ENCODE data around the gene RAPH1.
A peak's percentile ranks its signal among the peaks of the same experiment; 100 is the strongest.

The RAPH1 gene

DNA sequence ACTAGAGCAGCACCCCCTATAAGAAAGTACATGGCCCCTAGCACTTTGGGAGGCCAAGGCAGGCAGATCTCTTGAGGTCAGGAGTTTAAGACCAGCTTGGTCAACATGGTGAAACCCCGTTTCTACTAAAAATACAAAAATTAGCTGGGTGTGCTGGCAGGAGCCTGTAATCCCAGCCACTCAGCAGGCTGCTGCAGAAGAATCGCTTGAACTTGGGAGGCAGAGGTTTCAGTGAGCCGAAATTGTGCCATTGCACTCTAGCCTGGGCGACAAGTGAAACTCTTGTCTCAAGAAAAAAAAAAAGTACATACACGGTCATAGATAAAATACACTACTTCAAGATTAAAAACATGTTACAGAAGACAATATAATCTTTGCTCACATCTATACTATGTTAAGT lies 63.8 kb downstream of the RAPH1 start:
- TF ChIP-seq, protein P1, sequence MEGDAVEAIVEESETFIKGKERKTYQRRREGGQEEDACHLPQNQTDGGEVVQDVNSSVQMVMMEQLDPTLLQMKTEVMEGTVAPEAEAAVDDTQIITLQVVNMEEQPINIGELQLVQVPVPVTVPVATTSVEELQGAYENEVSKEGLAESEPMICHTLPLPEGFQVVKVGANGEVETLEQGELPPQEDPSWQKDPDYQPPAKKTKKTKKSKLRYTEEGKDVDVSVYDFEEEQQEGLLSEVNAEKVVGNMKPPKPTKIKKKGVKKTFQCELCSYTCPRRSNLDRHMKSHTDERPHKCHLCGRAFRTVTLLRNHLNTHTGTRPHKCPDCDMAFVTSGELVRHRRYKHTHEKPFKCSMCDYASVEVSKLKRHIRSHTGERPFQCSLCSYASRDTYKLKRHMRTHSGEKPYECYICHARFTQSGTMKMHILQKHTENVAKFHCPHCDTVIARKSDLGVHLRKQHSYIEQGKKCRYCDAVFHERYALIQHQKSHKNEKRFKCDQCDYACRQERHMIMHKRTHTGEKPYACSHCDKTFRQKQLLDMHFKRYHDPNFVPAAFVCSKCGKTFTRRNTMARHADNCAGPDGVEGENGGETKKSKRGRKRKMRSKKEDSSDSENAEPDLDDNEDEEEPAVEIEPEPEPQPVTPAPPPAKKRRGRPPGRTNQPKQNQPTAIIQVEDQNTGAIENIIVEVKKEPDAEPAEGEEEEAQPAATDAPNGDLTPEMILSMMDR (IDR thresholded peaks at IDR 0.05; ENCODE audit: low read depth, low read length), result no peak
- no peak for DNase-seq (ENCODE audit: low read depth, low spot score)
- no peak overlapping the region for H3K4me3 ChIP-seq (ENCODE audit: low read depth, low read length)
- in situ Hi-C loops (cut with HindIII; ENCODE audit: low sequenced_read_pairs), result no loop called here

DNA sequence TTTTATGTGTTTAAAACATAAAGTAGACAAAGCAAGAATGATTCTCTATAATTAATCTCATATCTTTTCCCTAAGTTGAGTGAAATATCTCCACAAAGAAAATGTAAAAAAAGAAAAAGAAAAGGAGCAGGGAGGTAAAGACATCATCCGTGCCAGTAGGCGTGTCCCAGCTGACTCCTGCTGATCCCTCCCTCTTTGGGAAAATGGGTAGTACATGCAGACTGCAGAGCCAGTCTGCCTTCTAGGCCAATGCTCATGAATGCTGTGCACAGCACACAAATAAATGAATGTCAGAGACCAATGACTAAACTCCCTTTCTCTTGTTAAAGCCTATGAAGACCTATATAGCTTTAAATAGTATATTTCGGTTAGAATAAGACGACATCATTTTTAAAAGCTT lies 64.7 kb downstream of the RAPH1 start:
- TF ChIP-seq, protein P1 (IDR thresholded peaks at IDR 0.05; ENCODE audit: low read depth, low read length), result no peak
- in situ Hi-C loops (cut with HindIII; ENCODE audit: low sequenced_read_pairs), result no loop called here
- H3K4me3 ChIP-seq (ENCODE audit: low read depth, low read length), result no peak overlapping the region
- DNase-seq (ENCODE audit: low read depth, low spot score), result no peak

DNA sequence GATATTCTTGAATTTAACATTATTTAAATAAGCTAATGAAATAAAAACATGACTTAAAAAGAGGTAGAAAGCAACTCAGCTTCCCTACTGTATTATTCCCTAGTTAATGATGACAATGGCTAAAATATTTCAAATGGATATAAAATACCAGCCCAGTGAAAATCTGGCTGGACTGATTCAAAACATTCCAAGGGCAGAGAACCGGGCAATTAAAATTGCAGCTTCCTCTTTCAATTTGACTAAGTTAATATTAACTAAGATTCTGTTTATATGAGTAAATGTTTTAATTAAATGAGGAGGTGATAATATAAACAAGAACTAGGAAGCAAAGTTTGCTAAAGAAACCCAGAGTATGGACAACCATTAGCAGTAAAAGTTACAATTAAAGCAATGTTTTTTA lies 65.6 kb downstream of the RAPH1 start:
- no peak for DNase-seq (ENCODE audit: low read depth, low spot score)
- no peak overlapping the region for H3K4me3 ChIP-seq (ENCODE audit: low read depth, low read length)
- in situ Hi-C loops (cut with HindIII; ENCODE audit: low sequenced_read_pairs), result no loop called here
- TF ChIP-seq, protein P1 (IDR thresholded peaks at IDR 0.05; ENCODE audit: low read depth, low read length), result no peak

DNA sequence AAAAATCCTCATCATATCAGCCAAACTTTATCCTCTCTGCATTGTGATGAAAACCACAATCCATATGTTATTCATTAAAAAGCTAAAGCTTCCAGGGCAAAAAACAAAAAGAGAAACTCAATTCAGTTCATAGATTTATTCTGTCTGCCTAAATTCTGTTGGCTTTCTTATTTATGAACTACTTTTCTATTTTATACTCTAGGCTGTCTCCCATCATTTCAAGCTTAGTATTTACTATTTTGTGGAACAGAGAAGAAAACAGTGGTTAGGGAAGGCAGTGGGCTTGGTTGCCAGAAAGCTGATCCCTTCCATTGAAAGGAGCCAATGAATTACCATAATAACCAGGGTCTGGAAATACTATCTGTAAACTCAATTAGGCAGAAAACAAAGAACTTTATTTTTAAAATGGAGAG lies 71.8 kb downstream of the RAPH1 start:
- H3K4me3 ChIP-seq (ENCODE audit: low read depth, low read length), result no peak overlapping the region

DNA sequence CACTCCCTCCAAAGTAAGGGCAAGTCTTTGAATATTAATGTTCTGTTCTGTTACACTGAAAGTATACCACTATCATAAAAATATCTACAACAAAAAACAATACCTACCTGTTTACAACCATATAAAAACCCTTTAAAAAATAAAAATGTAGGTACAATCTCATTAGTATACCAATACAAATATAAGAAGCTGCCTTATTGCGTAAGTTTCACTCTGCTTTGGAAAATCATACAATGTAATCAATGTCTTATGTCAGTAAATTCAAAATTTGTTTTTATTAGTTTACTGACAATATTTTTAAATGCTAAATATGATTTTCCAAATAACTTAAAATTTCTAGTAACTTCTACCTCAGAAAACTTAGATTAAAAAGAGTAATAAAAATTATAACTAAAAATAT lies 72.8 kb downstream of the RAPH1 start:
- TF ChIP-seq, protein P1 (IDR thresholded peaks at IDR 0.05; ENCODE audit: low read depth, low read length), result no peak
- in situ Hi-C loops (cut with HindIII; ENCODE audit: low sequenced_read_pairs), result no loop called here
- no peak for DNase-seq (ENCODE audit: low read depth, low spot score)
- no peak overlapping the region for H3K4me3 ChIP-seq (ENCODE audit: low read depth, low read length)

More for the DNA sequence above, 71.8 kb downstream of the RAPH1 start:
- TF ChIP-seq, protein P1 (IDR thresholded peaks at IDR 0.05; ENCODE audit: low read depth, low read length), result no peak
- DNase-seq (ENCODE audit: low read depth, low spot score), result peak; percentile 34
- in situ Hi-C loops (cut with HindIII; ENCODE audit: low sequenced_read_pairs), result no loop called here

DNA sequence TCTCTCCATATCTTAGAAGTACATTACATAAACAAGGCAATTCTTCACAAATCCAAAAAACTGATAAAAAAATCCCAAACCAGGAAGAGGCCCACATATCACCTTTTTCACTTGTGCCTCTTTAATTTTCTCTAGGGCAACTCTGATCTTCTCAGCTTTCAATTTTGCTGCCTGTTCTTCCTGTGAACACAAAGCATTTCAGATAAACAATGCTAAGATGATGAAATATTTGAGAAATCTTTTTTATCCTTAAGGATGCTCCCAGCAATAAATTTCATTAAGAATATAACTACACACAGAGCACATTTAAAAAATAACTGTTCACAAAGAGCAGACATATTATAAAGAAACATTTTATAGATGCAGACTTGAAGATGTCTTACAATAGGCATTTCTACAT lies 73.4 kb downstream of the RAPH1 start:
- no peak overlapping the region for H3K4me3 ChIP-seq (ENCODE audit: low read depth, low read length)
- no peak for DNase-seq (ENCODE audit: low read depth, low spot score)
- TF ChIP-seq, protein P1 (IDR thresholded peaks at IDR 0.05; ENCODE audit: low read depth, low read length), result no peak
- in situ Hi-C loops (cut with HindIII; ENCODE audit: low sequenced_read_pairs), result no loop called here

DNA sequence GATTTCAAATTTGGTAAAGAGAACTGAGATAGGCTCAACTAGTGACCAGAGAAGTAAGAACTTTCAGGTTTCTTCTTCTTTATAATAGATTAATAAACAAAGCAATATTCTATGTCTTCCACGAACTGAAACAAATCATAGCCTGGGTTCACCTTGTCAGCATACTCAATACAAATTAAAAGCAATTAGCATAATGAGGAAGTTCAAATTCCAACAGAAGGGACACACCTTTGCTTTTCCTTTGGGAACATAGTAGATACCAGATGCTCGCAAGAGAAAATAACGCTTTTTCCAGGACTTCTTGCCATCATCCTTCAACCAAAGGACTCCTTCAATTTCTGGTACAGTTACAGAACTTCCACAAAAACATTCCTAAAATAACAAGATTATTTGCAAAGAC lies 79.9 kb downstream of the RAPH1 start:
- in situ Hi-C loops (cut with HindIII; ENCODE audit: low sequenced_read_pairs), result no loop called here
- no peak overlapping the region for H3K4me3 ChIP-seq (ENCODE audit: low read depth, low read length)
- TF ChIP-seq, protein P1 (IDR thresholded peaks at IDR 0.05; ENCODE audit: low read depth, low read length), result no peak
- no peak for DNase-seq (ENCODE audit: low read depth, low spot score)
